HK-2 (cell line): ENCODE results near the gene CHRM2.
"Not testable (repeated sequence)": the region's sequence is repeated elsewhere in the genome, so short reads cannot be mapped to it uniquely, and the experiment has no call there.

Source experiments
- DNase-seq: peaks from one replicate; pipeline ENCODE4 v3.0.0-alpha.2; 2018; ENCODE audit not compliant: unreplicated experiment

Gene CHRM2

DNA sequence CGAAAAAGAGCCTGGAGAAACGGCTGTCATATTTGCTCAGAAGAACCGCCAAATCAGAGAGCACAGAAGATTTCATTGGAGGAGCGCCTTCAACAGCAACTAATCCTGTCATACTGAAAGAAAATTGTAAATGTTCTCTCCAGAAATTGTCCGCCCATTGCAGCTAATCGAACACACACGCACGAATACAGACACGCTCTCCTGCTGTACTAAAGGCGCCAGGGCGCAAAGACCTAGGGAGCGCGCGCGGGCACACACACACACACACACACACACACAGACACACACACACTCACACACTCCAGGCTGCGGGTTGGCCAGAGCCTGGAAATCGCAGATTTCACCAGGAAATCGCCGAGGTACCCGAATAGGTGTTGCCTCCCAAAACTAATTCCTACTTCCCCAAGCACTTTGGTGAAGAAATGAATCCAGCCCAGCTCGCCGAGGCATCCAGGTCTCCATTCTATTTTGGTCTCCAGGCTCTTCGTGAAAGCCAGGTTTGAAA lies at the start of gene CHRM2:
CHRM2 (plus strand) TSS at position 157 of the 505 bp plus-strand sequence. CDS start 146,214 bp downstream, outside the sequence.
- no peak for DNase-seq

DNA sequence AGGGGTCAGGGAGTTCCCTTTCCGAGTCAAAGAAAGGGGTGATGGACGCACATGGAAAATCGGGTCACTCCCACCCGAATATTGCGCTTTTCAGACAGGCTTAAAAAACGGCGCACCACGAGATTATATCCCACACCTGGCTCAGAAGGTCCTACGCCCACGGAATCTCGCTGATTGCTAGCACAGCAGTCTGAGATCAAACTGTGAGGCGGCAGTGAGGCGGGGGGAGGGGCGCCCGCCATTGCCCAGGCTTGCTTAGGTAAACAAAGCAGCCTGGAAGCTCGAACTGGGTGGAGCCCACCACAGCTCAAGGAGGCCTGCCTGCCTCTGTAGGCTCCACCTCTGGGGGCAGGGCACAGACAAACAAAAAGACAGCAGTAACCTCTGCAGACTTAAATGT lies 37.1 kb upstream of the CHRM2 start:
- not testable (repeated sequence) for DNase-seq

DNA sequence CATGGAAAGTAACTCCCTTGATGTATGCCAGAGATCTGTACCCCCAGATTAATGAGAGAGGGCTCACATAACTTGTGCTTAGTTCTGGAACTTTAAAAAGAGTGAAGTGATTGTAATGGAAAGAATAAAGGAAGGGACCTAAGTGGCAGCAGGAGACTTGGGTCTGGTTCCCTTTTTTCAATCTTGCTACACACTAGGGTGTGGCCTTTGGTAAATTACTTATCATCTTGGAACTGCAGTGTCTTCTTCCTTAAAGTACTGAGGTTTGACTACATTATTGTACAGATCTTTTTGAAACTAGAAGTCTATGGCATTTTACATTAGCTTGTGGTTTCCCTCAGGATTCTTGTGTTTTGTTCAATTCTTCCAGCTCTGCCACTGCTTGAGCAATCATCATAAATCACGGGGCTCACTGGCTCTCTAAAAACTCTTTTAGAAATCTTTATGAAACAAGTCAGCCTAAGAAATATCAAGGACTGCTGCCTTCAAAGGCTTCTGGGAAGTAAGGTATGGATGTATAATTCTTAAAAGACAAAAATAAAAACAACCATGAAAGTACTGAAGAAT lies 22.5 kb upstream of the CHRM2 start:
- no peak for DNase-seq

DNA sequence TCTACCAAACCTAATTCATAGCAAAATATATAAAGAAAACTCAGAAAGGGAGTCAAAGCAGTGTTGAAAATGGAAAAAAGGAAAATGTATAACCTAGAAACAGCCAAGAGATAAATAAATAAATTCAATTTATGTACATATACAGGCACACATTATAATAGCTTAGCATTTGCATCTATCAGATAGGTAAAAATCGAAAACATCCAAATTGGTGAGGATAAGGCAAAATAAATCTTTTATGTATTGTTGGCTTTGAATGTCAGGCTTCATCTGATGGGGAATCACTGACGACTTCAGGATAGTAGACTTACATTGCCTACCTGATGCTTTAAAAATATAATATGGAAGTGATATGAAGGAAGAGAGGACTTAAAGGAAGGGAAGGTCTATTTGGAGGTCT lies 20.6 kb upstream of the CHRM2 start:
- no peak for DNase-seq

DNA sequence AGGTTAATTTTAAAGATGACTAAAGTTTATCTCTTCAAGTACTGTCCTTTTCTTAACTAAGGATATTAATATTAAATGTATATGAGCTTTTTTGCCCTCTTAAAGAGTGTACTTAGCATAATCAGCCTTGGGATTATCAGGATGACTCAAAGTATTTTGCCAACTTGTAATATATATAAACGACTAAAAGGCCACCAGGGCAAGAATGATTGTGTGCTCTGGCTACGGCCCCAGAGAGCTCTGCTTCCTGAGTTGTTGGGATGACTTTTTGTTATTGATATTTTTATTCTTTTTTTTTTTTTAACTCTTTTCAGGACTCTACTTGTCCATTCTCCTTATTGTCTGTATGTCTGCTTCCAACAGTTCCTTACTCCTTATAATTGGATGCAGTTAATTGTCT lies 14.8 kb upstream of the CHRM2 start:
- no peak for DNase-seq

DNA sequence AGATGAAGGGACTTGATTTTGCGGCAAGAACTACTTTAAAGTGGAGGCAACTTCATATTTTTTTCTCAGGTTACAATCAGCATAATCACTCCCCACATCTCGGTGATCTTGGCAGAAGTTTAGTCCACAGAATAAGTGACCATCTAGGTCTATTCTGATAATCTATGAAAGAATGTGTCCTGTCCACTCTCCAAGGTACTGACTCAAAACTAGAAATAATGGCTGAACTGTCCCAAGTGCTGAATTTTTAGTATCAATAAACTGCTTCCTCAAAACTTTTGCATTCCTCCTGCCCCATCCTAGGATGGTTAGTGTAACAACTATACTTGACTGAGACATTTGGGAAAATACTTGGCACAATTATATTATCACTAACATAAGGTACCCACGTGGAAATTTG lies 10.9 kb upstream of the CHRM2 start:
- DNase-seq, result no peak

DNA sequence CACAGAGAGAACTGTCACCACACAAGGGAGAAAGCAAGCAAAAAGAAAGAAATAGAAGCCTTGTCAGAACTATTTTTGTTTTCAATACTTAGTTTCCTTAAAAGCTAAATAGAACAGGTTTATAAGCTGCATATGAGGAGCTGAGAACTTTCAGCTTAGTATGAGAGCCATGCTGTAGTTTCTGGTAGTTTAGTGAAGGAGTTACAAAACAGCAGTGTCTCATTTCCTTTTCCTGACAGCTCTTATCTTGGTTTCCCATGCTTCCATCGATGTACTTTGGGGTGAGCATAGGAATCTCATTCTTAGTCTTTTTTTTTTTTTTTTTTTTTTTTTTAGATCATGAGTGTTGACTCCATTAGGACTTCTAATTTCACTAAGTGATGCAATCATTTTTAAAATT lies 8.6 kb upstream of the CHRM2 start:
- DNase-seq, result no peak

DNA sequence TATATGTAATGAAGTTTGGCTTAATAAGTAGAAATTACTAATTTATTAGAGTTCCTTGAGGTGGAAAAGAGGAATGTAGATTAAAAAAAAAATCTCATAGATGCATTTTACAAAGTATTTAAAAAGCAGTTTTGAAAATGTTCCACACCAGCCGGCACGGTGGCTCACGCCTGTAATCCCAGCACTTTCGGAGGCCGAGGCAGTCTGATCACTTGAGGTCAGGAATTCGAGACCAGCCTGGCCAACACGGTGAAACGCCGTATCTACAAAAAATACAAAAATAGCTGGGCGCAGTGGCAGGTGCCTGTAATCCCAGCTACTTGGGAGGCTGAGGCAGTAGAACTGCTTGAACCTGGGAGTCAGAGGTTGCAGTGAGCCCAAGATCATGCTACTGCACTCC lies 3.2 kb upstream of the CHRM2 start:
- no peak for DNase-seq

DNA sequence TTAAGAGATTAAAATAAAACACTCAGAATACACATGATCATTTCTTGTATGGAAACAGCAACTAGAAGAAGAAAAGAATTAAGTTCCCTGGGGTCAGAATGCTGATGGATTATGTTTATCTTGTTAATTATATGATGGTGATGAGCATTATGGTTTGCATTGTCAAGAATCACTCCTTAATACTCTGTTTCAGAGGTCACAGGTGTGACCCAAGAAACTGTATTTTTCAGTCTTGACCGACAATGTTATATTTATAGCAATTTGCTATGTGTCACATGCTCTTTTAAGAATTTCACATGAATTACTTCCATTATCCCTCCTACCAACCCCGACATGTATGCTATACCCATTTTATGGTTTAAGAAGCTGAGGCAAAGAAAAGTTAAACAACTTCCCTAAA lies 2.7 kb upstream of the CHRM2 start:
- DNase-seq, result no peak

DNA sequence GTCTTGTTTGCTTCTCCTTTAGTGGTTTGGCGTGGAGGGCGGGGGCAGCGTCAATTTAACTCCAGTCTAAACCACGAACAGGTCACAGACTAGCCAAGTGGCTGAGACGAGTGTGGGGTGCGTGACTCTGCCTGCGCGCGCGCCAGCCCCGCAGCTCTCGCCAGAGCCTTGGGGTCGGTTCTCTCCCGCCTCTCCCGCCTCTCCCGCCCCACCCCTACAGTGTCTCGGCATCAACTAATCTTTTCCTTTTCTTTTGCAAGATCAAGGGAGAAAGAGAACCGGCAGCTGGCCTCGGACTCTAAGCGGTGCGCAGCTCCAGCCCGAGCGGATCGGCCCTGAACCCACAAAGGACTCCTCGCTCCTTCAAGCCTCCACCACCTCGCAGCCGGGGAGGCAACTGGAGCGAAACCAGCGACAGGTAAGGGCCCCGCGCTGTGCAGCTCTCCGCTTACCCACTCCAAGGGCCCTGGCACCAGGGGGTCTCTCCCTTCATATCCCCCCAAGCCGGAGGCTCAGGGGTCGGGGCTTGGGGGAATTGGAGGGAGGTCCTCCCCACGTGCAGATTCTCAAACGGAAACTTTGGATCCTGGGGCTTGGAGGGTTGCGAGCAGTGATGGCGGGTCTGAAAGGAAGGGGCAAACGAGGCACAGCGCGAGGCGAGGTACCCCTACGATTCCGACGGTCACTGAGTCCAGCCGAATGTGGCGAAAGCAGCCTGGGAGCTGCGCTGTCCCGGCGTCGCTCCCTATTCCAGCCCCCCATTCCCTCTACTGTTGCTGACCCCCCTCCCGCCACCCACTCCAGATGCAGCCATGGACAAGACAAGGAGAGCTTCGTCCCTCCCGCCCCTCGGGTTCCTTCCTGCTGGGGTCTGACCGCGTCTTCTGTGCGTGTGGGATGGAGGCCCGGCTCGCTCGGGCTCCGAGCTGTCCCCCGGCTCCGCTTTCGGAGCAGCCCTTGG lies 829 bp downstream of the CHRM2 start:
- DNase-seq, result no peak

DNA sequence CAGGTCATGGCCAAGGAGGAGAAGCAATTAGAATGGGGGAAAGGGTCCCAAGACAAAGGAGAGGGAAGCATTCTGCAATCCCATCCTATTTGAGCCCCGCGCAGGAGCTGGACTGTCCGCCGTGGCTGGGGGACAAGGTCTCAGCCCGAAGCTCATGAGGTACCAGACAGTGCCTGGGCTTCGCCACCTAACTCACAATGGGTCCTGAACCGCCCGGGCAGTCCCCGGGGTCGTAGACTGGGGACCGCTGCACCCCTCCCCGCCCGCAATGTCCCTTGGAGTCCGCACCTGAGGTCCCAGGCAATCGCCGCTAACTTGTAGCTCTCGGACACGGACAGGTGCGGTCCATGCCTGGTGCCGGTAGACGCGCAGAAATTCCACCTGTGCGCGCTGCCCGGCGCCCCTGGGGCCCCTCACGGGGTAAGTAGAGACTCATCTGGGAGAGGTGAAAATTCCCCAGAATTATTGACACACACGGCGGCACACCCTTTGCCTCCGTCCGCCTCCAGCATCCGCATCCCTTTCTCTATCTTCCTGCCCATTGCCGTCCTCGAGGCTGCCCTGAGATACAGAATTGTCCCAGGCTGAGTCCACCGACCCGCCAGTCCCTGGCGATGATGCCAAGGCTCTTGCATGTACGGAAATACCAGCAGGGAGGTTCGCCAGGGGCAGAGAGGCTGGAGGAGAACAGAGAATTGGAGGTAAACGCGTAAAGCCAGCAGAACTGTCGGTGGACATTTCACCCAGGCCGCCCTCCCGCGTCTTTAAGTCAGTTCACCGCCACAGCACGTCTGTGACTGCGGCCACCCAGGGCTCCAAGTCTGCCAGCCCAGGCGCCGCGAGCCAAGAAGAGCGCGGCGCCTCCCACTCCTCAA lies 1.8 kb downstream of the CHRM2 start:
- no peak for DNase-seq

DNA sequence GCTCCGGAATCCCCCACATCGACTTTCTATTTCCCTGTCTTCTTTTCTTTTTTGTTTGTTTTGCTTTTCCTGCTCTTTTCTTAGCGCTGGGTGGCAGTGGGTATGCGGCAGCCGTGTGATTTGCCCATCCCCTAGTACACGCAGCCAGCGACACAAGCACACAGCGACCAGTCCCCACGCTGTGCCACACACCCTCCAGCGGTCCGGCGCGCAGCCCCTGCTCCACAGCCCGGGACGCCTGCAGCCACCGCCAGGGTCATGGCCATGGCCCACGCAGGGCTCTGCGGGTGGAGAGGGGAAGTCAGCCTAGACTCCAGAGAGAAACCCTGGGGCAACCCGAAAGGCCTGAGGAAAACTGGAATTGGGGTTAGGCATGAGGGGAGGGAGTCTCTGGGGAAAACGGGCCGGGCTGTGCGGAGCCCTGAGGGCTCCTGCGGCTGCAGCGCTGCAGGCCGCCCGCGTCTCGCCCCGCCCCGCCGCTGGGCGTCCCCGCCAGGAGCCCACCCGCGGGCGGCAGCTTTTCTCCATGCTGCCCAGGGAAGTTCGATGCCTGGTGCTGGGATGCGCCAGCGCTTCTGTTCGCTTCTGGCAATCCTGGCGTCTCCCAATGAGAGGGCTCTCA lies 2.5 kb downstream of the CHRM2 start:
- DNase-seq, result no peak

DNA sequence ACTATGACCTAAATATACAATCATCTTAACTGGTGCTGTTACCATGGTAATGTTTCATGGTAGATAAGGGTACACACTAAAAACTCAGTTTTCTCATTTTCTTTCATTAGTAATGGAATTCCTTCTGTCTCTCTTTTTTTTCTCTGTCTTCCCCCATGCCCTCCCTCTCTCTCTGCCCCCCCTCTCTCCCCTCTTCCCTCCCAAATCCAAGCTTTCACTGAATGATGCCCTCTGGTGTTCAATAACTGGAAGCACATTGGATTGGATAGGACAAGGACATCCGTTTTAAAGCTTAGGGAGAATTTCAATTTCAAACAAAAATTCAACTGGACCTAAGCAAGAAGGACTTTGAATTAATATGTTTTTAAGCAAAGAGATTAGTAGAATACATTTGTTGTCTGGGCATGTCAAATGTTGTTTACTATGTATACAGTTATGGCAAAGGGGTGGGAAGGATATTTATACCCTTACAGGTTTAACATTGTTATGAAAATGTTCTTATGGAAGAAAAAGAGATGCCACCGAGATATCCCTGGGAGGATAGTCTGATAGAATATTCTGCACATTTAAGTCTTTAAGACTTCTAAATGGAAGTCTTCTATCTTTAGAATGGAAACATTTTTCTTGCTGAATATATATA lies 6.1 kb downstream of the CHRM2 start:
- DNase-seq, result no peak

DNA sequence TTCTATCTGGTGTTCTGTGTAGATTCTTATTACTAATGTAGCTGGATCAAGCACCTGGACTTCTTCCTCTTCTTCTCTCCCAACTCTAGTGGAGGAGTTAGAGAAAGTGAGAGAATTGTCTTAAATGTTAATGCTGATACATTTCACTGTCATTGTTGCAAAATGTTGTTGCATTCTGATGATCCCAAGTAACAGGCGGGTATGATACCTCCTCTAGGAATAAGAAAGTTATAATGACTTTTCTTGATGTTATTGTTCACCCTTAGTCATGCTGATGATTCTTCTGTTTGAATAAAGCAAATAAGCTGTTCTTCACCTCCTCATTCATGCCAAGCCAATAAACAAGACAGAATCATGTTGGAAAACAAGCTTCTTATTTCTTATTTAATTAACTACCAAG lies 9.1 kb downstream of the CHRM2 start:
- DNase-seq, result no peak

DNA sequence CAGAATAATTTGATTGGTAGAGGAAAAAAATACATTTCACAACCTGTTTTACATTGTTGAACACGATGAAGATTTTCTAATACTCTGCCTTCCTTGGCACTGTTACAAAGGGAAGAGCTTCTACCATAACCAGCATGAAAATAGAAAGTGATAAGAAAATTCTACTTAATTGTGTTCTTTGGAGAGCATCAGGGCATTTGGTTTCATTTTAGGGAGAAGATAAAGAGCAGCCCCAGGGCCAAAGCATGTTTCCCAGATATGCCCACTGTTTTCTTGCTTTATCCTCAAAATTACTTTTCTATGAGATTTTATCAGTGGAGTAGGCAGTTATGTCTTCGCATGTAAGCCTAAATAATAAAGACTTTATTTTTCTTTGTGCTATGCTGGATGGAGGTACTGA lies 9.5 kb downstream of the CHRM2 start:
- DNase-seq, result no peak

DNA sequence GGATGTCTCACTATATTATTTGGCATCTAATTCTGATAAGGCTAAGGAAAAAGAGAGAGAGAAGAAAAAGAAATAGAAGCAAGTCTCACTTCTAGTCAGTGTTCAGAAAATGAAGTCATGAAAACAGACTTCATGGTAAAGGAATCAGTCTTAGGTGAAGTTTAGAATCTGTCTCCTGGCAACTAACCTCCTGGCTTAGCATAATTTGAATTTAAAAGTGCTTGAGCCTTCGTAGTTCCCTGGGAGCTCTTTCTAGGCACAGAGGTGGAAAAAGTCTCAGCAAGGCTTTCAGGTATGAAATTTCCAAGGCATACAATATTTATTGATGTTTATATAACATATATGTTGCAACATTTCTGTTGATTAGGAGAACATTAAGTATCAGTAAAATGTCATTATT lies 10.4 kb downstream of the CHRM2 start:
- DNase-seq, result no peak

DNA sequence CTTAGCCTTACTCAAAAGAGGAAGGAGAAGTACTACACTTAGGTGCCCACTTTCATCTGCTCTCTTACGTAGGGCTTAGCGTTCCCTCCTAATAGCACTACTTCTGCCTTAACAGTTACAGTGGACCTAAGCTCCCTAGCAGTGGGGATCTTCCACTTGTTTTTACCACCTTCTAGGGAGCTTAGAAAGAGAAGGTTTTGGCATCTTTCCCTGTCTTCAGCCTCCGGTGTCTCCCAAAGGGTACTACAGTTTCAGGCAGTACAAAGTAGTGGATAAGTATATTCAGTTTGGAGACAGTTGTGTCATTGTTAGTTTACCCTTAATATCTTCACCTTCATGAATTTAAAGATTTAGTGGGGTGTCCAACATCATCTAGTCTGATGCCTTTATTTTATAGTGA lies 14.6 kb downstream of the CHRM2 start:
- no peak for DNase-seq

DNA sequence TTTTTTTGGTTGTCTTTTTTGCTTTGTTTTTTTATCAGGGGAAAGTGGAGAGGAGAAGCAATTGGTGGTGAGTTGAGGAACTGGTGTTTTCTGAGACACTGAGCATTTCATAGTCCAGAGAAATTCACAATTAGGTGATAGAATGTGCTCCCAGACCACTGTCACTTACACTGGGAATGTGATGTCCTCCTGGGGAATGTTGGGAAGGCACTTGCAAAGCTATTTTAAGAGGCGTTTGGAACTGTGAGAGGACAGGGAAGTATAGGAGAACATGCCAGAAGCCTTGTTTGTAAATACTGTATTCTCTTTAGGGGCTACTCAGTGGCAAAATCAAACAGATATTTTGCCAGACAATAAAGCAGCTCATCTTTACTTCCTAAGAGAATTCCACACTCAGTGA lies 16.0 kb downstream of the CHRM2 start:
- no peak for DNase-seq

DNA sequence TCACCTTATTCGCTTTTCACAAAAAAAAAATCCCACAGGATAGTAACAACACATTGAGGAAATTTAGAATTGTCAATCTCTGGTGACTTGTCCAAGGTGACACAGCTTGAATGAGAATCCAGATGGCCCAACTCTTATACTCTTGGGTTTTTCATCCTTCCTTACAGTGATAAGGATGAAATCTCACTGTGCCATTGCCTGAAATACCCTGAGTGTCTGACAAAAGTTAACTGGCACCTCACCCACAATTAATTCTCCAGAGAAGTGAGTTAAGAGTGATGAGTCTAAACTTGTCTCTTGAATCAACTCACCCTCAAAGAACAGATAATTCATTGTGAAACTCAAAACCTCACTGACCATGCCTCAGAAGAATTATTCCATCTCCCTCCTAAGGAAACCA lies 18.9 kb downstream of the CHRM2 start:
- DNase-seq, result no peak

DNA sequence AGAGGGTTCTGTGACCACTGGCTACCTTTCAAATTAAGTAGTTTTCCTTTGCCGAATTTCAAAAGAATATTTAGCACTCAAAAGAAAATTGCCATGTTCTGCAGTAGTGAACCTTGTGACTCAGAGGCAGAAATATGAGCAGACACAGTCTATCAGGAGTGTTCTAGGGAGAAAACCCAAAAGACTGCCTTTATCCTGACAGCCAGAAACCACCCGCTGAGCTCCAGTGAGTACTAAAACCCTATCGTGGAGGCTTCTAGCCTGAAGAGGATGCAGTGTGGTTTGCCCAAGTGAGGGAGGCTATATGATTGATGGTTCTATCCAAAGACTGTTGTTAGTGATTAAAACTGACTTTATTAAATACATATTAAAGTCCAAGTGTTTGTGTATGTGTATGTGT lies 21.9 kb downstream of the CHRM2 start:
- no peak for DNase-seq

DNA sequence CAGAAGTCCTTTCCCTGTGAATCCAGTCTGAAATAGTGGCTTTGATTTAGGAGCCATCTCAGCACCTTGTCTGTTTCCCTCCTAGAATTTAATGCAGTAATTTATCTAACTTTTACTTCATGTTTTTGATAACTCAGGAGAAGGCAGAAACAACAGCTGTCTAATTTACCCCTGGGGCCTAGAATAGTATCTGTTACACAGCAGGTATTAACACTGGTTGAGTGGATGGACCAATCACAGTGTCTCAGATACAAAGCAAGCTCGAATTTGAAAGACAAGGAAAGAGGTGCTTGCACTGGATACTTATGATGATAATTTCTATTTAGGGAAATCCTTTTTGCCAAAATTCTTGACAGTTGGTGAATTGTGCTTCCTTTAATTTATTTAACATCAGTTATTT lies 23.4 kb downstream of the CHRM2 start:
- no peak for DNase-seq
